Neural progenitor cell (in vitro differentiated cells): ENCODE data around the gene KAZN. TPM values are rescaled to one million over a fixed set of nuclear protein-coding genes. Genes with fewer than 3 reads are reported as not detected.

Source experiments
- DNase-seq: peaks from one replicate; pipeline ENCODE4 v3.0.0-alpha.2; 2016; ENCODE audit warnings: low spot score
- H2AFZ ChIP-seq: fragments of 200-600 bp; sonication (generic); replicated peaks from 2 replicates; pipeline ENCODE4 v1.6.1; 2016; ENCODE audit warnings: antibody characterized with exemption
- H3F3A ChIP-seq: fragments of 200-600 bp; sonication (generic); 2 replicates; pipeline ENCODE4 v1.6.1; 2016; ENCODE audit warnings: antibody characterized with exemption, low read depth
- H3K27ac ChIP-seq: fragments of 200-600 bp; sonication (generic); 2 replicates; pipeline ENCODE4 v1.5.1; 2016; ENCODE audit warnings: mild to moderate bottlenecking
- H3K27me3 ChIP-seq: fragments of 200-600 bp; sonication (generic); 2 replicates; pipeline ENCODE4 v1.6.1; 2016; ENCODE audit warnings: mild to moderate bottlenecking, moderate library complexity
- H3K36me3 ChIP-seq: fragments of 200-600 bp; sonication (generic); 2 replicates; pipeline ENCODE4 v1.5.1; 2016
- H3K4me1 ChIP-seq: fragments of 200-600 bp; sonication (generic); 2 replicates; pipeline ENCODE4 v1.6.1; 2016; ENCODE audit warnings: mixed run types
- H3K4me2 ChIP-seq: fragments of 200-600 bp; sonication (generic); 2 replicates; pipeline ENCODE4 v1.6.1; 2016
- H3K4me3 ChIP-seq: fragments of 200-600 bp; sonication (generic); 2 replicates; pipeline ENCODE4 v1.5.1; 2016
- H3K79me2 ChIP-seq: fragments of 200-600 bp; sonication (generic); 2 replicates; pipeline ENCODE4 v1.6.1; 2016; ENCODE audit warnings: low read depth
- H3K9ac ChIP-seq: fragments of 200-600 bp; sonication (generic); 2 replicates; pipeline ENCODE4 v1.6.1; 2016
- H3K9me3 ChIP-seq: fragments of 200-600 bp; sonication (generic); 2 replicates; pipeline ENCODE4 v1.5.1; 2016; ENCODE audit warnings: low read depth
- H4K20me1 ChIP-seq: fragments of 200-600 bp; sonication (generic); 2 replicates; pipeline ENCODE4 v1.6.1; 2016; ENCODE audit warnings: low read depth
- H3K27ac Mint-ChIP-seq: 3 replicates; pipeline ENCODE4 v1.8.0; 2021; ENCODE audit warnings: mixed read lengths
- H3K27me3 Mint-ChIP-seq: 2 replicates; pipeline ENCODE4 v1.8.0; 2022; ENCODE audit warnings: low read depth, mild to moderate bottlenecking, inconsistent platforms, moderate library complexity, mixed read lengths; ENCODE audit not compliant: insufficient read depth
- H3K36me3 Mint-ChIP-seq: 3 replicates; pipeline ENCODE4 v1.8.0; 2021; ENCODE audit warnings: mixed read lengths
- H3K4me1 Mint-ChIP-seq: 3 replicates; pipeline ENCODE4 v1.8.0; 2021; ENCODE audit warnings: mixed read lengths
- H3K4me3 Mint-ChIP-seq: 3 replicates; pipeline ENCODE4 v1.8.0; 2021; ENCODE audit warnings: mild to moderate bottlenecking, moderate library complexity, mixed read lengths
- H3K9me3 Mint-ChIP-seq: 3 replicates; pipeline ENCODE4 v1.8.0; 2020; ENCODE audit warnings: mixed read lengths
- CTCF ChIP-seq: fragments of 200-600 bp; sonication (generic); IDR thresholded peaks from 2 replicates; pipeline ENCODE4 v1.5.1; 2017; ENCODE audit warnings: antibody characterized with exemption, mild to moderate bottlenecking
- EZH2 ChIP-seq: fragments of 200-600 bp; sonication (generic); IDR thresholded peaks from 2 replicates; pipeline ENCODE4 v1.6.1; 2017; ENCODE audit warnings: antibody characterized with exemption, mild to moderate bottlenecking, moderate library complexity
- EZH2phosphoT487 ChIP-seq: fragments of 200-600 bp; sonication (generic); IDR thresholded peaks from 2 replicates; pipeline ENCODE4 v1.6.1; 2017; ENCODE audit warnings: antibody characterized with exemption
- total RNA-seq: library from RNA; depleted of rRNA; stranded (reverse); fragments of >200 nt; gene quantifications from 2 replicates; pipeline ENCODE4 v1.2.3, GENCODE V29; 2015; ENCODE audit warnings: low replicate concordance

Gene KAZN
- total RNA-seq, 1 donor from 2014 or later, result 6.1 TPM

- no peak overlapping the region for H3K27ac ChIP-seq
Measured at GRCh38 chr1:14649976-14650375, 51.5 kb downstream of the KAZN start.

GRCh38 chr1:14650951-14651350, 52.5 kb downstream of the KAZN start:
- Histone ChIP-seq H4K20me1 (peaks cover 11% of the 10 kb centered on the region), H3K36me3 (no peaks in the 10 kb centered on the region), H3K9me3 (no peaks in the 10 kb centered on the region), H3F3A (no peaks in the 10 kb centered on the region), H3K4me1 (peaks cover 30% of the 10 kb centered on the region), H3K9ac (no peak overlapping the region), H3K27me3 (no peaks in the 10 kb centered on the region), H3K4me2 (peak overlapping the region; percentile 8), H3K27ac (no peak overlapping the region), H3K79me2 (peaks cover 22% of the 10 kb centered on the region), H3K4me3 (no peak overlapping the region), H2AFZ (no peak overlapping the region)
- H3K9me3 Mint-ChIP-seq, result peaks cover under 1% of the 10 kb centered on the region
- no peaks in the 10 kb centered on the region for H3K36me3 Mint-ChIP-seq
- no peak overlapping the region for H3K27ac Mint-ChIP-seq
- DNase-seq, result no peak
- H3K27me3 Mint-ChIP-seq, result peaks cover 5% of the 10 kb centered on the region
- TF ChIP-seq EZH2 (no peak), CTCF (no peak), EZH2phosphoT487 (no peak)
- H3K4me1 Mint-ChIP-seq, result peaks cover 43% of the 10 kb centered on the region
- no peak overlapping the region for H3K4me3 Mint-ChIP-seq

More at GRCh38 chr1:14649976-14650375, 51.5 kb downstream of the KAZN start:
- H3K9ac ChIP-seq, result no peak overlapping the region
- H3K27me3 ChIP-seq, result no peaks in the 10 kb centered on the region
- H2AFZ ChIP-seq, result no peak overlapping the region
- peaks cover 24% of the 10 kb centered on the region for H3K79me2 ChIP-seq
- no peaks in the 10 kb centered on the region for H3F3A ChIP-seq
- H3K4me2 ChIP-seq, result no peak overlapping the region
- H3K9me3 ChIP-seq, result peaks cover 4% of the 10 kb centered on the region
- TF ChIP-seq EZH2, result no peak
- no peak for TF ChIP-seq CTCF
- TF ChIP-seq EZH2phosphoT487, result no peak
- peaks cover 24% of the 10 kb centered on the region for H3K4me1 ChIP-seq
- no peak for DNase-seq
- no peak overlapping the region for H3K4me3 ChIP-seq
- Mint-ChIP-seq H3K27ac (no peak overlapping the region), H3K36me3 (peaks cover 6% of the 10 kb centered on the region), H3K4me3 (no peak overlapping the region), H3K27me3 (peaks cover 5% of the 10 kb centered on the region), H3K9me3 (peaks cover 11% of the 10 kb centered on the region), H3K4me1 (peaks cover 35% of the 10 kb centered on the region)
- H3K36me3 ChIP-seq, result peaks cover 3% of the 10 kb centered on the region
- peaks cover 11% of the 10 kb centered on the region for H4K20me1 ChIP-seq

GRCh38 chr1:14652840-14653239, 54.4 kb downstream of the KAZN start:
- H3K9ac ChIP-seq, result no peak overlapping the region

More at GRCh38 chr1:14652840-14653239, 54.4 kb downstream of the KAZN start:
- no peak overlapping the region for H3K4me3 ChIP-seq
- peaks cover 42% of the 10 kb centered on the region for H3K4me1 Mint-ChIP-seq
- H3K4me3 Mint-ChIP-seq, result no peak overlapping the region
- H3K9me3 Mint-ChIP-seq, result no peaks in the 10 kb centered on the region
- H3K27ac ChIP-seq, result no peak overlapping the region
- no peaks in the 10 kb centered on the region for H3K9me3 ChIP-seq
- no peak overlapping the region for H3K4me2 ChIP-seq
- H3K27me3 Mint-ChIP-seq, result peaks cover 7% of the 10 kb centered on the region
- no peak overlapping the region for H2AFZ ChIP-seq
- H3K27ac Mint-ChIP-seq, result peak overlapping the region; percentile 44
- no peaks in the 10 kb centered on the region for H3K36me3 ChIP-seq
- TF ChIP-seq EZH2, result no peak
- no peak for TF ChIP-seq CTCF
- no peak for TF ChIP-seq EZH2phosphoT487
- no peaks in the 10 kb centered on the region for H3K27me3 ChIP-seq
- H3F3A ChIP-seq, result no peaks in the 10 kb centered on the region
- no peak for DNase-seq
- peaks cover 23% of the 10 kb centered on the region for H3K4me1 ChIP-seq
- H3K36me3 Mint-ChIP-seq, result no peaks in the 10 kb centered on the region
- H3K79me2 ChIP-seq, result peaks cover 22% of the 10 kb centered on the region
- H4K20me1 ChIP-seq, result peaks cover 11% of the 10 kb centered on the region
